ENCODE results near the gene PINK1.
A peak's percentile ranks its signal among the peaks of the same experiment; 100 is the strongest.
"Not testable (repeated sequence)": the region's sequence is repeated elsewhere in the genome, so short reads cannot be mapped to it uniquely, and the experiment has no call there.

PINK1 gene
- 56.1 to 63.6 reads per million in 2 donors for total RNA-seq

DNA sequence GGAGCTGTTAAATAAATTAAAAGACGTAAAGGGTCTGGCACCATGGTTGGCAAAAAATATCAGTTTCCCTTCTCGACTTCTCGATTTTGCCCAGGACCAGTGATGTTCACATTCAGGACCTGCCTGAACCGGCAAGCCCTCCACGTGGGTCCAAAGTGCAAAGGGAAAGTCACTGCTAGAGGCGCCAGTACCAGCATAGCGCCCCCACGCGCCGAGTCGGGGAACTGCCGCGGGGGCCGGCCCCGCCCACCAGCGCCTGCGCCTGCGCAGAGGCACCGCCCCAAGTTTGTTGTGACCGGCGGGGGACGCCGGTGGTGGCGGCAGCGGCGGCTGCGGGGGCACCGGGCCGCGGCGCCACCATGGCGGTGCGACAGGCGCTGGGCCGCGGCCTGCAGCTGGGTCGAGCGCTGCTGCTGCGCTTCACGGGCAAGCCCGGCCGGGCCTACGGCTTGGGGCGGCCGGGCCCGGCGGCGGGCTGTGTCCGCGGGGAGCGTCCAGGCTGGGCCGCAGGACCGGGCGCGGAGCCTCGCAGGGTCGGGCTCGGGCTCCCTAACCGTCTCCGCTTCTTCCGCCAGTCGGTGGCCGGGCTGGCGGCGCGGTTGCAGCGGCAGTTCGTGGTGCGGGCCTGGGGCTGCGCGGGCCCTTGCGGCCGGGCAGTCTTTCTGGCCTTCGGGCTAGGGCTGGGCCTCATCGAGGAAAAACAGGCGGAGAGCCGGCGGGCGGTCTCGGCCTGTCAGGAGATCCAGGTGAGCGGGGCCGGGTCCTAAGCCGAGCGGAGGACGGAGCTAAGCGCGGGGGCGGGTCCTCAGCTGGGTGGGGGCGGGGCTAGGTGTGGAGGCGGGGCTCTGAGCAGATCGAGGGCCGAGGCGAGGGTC is at the start of gene PINK1:
PINK1 (plus strand) TSS at position 269 of the 875 bp plus-strand sequence; CDS start at position 360, 91 bp downstream.
- peak; percentile 77 for DNase-seq

DNA sequence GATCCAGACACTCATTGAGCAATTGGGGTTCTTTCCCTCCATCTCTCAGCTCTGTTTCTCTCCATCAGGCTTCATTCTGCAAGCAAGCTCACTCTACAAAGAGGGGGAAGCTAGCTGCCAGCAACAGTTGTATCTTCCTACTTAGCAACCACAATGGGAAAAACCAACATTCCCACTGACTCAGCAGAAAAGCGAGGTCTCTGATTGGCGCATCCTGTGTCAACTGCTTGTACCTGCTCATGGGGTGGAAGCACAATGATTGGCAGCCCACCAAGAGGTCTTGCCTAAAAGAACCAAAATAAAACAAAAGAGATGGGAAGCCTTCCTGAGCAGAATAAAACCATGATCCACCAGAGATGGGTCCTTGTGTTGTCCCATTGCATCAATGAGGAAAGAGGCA is 48.4 kb upstream of the PINK1 start:
- no peak for DNase-seq

DNA sequence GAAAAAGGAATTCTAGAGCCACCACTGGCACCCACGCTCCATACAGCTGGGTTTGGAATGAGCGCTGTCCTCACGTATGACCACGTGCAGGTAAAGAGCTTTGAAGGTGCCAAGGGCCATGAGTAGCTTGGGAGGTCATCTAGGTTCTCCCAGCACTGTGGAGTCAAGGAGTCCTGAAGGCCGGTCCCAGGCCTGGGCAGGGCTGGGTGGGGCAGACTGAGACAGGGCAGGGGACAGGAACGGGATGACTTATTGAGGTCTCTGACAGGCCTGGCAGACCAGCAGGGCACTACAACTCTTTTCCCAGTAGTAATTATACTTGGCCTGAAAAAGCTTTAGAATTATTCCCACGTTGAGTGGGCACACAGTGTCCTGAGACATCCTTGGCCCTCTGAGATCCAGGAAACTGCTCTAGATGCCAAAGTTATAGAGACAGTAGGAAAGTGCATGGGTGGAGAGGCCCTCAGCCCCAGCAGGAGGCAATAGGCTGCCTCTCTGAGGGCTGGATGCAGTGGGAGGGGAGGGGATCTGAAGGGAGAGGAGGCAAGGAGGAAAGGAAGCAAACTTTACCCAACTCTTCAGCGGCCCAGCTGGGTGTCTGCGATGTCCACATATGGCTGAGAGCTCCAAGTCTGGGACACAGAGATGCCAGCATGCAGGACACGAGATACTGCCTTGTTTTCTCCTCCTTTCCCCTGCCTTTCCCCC is 46.2 kb upstream of the PINK1 start:
- DNase-seq, result no peak

DNA sequence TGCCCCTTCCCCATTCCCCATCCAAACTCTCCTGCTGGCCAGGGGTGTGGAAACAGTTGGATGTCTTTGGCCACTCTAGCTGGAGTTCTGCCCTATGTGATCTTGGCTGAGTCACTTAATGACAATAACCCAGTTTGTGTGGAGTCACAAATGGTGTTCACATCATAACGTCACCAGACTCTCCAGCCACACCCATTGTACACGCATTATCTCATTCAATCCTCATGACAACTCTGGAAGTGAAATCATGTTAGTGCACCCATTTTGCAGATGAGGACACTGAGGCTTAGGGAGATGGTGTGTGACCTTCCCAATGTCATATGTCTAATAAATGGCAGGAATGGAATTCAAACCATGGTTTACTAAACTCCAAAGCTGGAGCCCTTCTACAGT is 45.6 kb upstream of the PINK1 start:
- DNase-seq, result no peak

DNA sequence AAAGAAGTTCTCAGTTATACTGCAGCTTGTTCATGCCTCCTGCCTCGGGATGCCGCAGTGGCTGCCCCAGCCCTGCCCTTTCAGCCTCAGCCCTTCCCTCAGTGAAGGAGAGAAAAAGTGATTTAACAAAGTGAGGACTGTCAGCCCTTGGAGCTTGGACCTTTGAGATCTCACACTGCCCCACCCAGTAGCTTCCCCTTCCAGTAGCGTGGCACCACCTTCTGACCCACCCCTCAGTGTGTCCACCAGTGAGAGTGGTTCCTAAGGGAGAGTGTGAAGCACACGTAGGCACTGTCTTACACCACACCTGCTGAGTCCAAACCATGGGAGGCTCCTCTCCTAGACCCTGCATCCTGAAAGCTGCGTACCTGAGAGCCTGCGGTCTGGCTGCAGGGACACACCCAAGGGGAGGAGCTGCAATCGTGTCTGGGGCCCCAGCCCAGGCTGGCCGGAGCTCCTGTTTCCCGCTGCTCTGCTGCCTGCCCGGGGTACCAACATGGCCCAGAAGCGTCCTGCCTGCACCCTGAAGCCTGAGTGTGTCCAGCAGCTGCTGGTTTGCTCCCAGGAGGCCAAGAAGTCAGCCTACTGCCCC is 44.5 kb upstream of the PINK1 start, which contains the start of gene CDA:
CDA (plus strand) TSS at position 464 of the 592 bp plus-strand sequence; CDS start at position 497, 33 bp downstream.
- no peak for DNase-seq

DNA sequence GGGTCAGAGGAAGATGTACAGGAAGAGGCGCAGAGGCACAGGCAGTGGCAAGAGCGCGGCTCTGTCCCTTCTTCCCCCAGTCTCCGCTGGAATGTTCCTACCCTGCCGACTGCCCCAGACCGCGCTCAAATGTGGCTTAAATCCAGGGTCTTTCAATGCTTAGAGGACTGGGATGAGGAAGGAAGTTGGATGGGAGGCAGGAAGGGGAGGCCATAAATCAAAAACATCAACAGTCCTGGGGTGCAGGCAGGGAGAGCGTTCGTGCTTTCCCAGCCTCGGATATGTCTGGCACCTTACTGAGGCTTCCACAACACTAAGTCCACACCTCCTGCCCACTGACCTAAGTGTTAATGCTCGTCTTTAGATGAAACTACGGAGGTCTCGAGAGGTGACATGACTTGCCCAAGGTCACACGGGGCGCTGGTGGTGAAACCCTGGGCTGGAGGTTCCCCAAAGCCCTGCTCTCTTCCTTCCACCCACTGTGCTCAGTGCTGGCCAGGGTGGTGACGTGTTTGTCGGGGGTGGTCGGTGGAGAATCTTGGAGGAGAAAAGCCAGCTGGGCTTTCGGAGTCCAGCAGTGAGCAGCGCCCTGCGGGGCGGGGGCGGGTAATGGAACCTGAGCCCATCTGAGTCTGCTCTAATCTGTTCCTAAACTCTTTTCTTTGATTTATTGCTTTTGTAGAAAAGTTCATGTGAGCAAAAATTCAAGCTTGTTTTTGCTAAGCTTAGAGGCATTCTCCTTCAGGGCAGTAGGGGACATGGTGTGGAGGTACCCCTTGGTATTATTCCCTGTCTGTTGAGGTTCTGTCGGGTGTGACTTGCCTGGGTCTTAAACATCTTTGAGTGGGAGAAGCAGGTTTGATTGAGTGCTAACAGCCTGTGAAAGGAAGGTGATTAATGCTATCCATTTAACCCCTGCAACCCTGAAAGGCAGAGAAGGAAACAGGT is 43.7 kb upstream of the PINK1 start:
- DNase-seq, result no peak

DNA sequence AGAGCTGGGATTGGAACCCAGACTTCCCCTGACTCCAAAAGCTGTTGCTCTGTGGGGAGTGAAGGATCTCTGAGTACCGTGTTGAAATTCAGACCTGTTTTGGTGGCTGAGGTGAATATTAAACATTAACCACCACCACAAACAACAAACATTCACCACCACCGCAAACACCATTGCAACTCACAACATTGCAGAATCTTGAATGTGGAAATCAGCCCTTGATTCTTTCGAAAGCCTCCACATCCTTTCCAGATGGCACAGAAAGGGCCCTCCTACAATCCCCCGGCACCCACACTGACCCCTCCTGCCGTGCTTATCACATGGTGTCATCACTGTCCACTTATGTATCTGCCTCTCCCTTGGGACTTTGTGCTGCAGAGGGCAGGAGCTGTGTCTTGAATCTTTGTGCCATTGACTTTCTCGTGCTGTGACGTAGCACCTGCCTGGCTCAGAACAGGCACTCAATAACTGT is 42.9 kb upstream of the PINK1 start:
- DNase-seq, result no peak

DNA sequence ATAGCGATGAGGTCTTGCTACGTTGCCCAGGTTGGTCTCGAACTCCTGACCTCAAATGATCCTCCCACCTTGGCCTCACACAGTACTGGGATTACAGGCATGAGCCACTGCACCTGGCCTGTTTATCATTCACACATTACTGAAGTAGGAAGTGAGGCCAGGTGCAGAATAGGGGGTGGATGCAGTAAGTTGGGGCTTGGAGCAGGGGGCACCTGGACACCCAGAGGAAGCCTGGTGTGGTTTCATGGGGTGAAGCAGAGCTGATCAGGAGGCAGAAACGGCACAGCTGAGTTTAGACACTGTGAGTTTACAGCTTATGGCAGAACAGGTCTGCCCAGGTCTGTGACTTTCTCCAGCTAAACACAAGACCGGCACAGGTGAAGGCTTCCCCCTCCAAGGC is 39.5 kb upstream of the PINK1 start:
- DNase-seq, result no peak

DNA sequence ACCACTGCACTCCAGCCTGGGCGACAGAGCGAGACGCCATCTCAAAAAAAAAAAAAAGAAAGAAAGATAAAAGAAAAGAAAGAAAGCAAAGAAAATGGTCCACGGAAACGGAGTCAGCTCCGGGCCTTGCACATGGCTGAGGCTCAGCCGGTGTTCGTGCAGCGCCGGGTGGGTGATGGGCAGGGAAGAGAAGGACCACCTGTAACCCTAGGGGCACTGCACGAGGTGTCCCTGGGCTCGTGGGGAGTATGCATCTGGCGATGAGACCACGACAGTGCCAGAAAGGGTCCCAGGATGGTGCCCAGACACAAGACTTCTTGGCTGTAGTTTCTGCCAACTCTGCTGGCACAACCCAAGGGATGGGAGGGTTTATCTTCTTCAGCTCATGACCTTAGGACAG is 38.5 kb upstream of the PINK1 start:
- DNase-seq, result no peak

DNA sequence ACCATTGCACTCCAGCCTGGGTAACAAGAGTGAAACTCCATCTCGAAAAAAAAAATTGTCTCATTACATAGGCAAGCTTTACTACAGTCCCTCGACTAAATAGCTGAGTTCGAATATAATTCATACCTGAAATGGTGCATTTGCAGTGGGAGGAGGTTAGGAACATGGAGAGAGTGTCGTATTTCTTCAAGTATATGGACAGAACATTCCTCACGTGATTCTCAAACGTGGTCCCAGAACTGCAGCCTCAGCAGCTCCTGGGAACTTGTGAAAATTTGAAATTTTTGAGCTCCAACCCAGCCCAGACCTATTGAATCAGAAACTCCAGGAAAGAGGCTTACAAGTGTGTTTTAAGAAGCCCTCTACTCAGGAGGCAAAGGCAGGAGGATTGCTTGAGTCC is 37.2 kb upstream of the PINK1 start:
- DNase-seq, result no peak

DNA sequence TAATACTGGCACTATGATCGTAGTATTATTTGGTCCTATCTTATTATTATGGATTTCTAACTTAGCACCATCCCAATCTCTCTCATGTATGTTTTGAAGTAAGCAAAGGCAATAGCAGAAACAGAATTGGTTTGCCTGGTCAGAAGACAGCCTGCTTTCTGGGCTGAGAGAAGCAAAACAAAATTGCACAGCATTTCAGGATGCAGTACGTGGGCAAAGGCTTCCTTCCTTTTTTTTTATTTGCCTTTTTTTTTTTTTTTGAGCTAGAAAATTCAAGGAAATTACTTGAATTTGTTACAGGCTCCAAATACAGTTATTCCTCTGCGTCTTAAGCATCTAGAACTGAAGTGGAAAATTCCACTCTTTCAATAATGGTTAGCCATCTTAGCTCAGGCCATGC is 35.6 kb upstream of the PINK1 start:
- DNase-seq, result no peak

DNA sequence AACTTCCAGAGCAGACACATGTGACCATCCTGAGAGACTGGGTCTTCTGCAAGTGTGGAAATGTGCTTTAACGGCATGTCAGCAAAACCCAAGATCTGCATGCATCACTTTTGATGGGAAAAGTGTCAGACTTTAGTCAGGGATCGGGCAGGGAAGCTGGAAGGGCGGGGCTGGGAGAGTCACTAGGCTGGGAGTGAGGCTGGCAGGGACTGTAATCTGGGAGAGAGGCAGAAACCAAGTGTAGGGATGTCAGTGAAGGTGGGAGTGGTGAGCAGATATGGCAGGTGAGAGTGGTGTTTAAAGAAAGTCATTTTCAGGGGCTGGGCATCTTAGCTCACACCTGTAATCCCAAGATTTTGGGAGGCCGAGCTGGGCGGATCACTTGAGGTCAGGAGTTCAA is 33.1 kb upstream of the PINK1 start:
- DNase-seq, result no peak

DNA sequence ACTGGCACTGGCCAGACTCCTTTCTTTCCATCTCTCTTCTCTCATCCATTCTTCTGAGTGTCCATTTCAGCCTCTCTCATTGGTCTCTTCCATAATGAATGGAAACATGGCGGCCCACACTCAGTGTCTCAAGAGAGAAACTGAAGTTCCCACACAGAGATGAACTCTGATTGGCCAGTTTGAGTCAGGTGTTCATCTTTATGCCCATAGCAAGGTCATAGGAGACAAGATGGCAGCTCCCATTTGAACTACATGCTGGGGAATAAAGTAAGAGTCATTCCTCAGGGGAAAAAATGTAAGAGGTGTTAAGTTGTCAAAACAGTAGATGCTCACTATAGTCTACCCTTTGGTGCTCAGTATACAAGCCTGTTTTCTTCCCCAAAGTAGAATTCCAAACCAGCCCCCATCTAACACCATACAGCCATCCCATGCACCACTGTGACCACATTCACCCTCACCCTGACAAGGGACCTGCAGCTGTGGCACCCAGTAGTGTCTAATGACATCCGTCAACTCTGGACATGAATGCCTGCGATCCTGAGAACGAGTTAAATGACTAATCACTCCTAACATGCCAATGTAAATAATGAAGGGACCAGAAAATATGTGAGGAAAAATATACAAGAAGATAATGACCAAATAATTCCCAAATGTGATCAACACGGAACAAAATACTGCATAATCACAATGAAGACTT is 32.0 kb upstream of the PINK1 start:
- DNase-seq, result no peak

DNA sequence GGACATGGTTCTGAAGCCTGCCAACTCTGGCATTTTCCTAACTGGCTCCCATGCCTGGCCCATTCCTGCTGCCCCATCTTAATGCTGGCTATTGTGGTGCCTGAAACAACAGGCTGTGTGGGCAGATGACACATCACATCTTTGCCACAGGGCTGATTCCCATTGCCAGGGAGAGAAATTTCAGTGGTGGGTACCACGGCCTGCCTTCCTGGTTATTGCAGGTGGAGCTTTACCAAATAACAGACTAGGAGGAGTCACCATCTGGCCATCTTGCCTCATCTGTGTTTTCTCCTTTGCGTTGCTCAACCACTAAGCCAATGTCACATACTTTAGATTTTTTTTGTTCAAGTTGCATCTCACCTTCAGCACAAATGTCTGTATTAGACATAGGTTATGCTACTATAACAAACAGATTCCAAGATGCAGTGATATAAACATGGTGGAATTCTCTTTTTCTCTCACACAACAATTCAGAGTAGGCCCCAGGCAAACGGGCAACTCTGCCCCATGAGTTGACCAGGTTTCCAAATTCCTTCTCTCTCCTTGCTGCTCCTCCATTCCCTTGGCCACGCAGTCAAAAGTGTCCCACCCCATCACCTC is 30.3 kb upstream of the PINK1 start:
- DNase-seq, result no peak

DNA sequence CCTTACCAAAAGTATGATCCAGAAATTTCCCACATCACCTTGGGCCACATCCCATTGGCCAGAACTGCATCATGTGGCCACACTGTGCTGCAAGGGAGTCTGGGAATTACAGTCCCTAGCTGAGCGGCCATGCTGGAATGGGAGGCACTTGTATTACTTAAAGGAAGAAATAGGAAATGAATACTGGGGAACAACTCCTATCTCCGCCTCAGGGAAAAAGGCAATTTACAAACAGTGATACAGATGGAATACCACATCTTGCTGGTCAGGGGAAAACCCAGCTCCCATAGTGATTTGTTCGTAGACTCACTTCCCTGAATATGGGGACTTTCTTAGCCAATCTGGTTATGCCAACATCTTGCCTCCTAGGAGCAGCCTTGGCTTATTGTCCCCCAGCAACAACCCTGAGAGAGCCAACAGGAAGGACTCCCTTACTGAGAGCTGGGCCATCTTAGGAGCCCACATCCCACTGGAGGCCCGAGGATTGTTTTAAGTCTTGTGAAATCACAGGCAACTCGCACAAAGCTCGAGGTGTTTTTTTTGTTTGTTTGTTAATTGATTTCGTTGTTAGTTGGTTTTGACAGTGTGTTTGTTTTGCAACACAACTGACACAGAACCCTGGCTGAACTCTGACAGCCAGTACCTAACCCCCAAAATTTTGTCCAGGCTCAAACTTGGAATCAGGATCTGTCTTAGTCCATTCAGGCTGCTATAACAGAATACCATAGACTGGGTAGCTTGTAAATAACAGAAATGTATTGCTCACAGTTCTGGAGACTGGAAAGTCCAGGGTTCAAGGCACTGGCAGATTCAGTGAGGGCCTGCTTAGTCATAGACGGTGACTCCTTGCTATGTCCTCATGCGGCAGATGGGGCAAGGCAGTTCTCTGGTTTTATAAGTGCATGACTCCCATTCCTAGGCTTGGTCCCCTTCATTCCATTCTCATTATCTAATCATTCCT is 29.5 kb upstream of the PINK1 start:
- DNase-seq, result no peak

DNA sequence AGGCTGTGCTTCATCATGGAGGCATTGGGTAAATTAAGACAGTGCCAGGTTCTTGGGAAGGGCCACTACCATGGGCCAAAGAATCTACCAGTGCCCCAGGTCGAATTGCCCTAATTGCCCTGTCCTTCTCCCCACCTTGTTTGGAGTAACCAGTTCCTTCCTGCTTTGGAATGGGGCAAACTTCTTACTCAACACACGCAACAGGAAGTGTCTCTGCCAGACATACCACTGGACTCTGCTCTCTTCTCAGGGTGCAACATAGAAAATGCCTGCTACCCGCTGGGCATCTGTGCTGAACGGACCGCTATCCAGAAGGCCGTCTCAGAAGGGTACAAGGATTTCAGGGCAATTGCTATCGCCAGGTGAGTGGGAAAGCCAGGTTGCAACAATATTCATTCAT is 28.6 kb upstream of the PINK1 start:
- no peak for DNase-seq

DNA sequence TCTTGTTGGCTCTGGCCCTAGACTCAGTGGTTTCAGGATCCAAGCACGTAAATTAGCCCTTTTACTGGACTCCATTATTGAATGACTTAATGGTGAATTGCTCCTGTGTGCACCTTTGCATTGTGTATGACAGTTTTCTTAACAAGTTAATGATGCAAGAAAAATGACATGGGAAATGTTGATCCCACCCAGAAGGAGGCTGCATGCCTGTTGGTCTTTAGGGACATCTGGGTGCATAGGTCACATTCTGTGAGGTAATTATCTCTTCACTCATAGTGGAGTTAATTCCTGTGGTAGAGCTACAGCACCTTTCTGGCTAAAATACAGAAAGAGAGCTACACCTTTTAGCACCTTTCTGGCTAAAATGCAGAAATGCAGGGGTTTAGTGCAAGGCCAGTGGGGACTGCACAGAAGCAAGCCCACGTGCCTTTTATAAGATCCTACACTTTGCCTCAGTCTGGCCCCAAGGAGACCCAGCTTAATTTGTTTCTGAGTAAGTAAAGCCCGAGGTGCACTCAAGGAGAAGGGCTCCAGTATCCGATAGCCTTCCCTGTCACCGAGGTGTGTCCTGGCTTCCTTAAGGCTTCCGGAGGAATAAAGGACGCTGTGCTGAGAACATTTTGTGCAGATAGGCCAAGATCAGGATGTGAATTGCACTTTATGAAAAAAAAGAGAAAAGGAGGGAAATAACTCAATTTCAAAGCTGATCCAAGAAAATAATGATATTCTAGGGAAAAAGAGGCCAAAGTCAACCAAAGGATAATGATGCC is 26.3 kb upstream of the PINK1 start:
- not testable (repeated sequence) for DNase-seq

DNA sequence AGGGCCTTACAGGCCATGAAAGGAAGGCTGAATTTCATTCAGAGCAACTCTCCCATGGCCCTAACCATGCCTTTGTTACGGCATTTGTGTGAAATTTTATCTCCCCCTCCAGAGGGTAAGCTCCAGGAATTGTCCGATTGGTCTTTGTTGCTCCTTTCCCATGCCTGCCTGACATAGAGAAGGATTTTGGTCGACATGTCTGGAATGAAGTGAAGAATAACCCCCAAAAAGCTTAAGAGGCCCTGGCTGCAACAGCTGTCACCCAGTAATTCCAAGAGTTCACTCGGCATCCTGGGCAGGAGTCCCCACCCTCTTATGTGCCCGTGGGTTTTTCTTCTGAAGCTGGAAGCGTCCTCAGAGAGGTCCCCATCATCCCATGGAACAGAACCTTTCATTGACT is 23.7 kb upstream of the PINK1 start:
- no peak for DNase-seq

DNA sequence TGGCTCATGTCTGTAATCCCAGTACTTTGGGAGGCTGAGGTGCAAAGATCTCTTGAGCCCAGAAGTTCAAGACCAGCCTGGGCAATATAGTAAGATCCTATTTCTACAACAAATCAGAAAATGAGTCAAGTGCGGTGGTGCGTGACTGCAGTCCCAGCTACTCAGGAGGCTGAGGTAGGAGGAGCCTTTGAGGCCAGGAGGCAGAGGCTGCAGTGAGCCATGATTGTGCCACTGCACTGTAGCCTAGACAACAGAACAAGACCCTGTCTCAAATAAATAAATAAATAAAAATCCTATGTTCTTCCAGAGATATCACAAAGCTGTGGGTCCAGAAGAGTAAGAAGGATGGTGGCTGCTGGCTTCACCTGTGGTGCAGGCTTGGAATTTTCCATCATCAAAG is 22.3 kb upstream of the PINK1 start:
- DNase-seq, result no peak

Measured in activated gamma-delta T cell (primary cell).